ENCODE results near the gene MC3R.

- TF ChIP-seq POLR2AphosphoS5 (IDR thresholded peaks at IDR 0.05) (no peak), POLR2A (IDR thresholded peaks at IDR 0.05) (no peak), CTCF (IDR thresholded peaks at IDR 0.05) (no peak), EP300 (IDR thresholded peaks at IDR 0.05) (no peak)
Measured at GRCh38 chr20:56208121-56208520, 40.4 kb upstream of the MC3R start.
